Choroid plexus epithelial cell (primary cell): ENCODE measurements around the gene NDUFA13.

Experiments
- DNase-seq: peaks from one replicate; pipeline ENCODE4 v3.0.0-alpha.2; 2010; ENCODE audit warnings: low read depth
- H3K4me3 ChIP-seq: 2 replicates; pipeline ENCODE4 v1.5.1; 2011; ENCODE audit warnings: low read depth, mild to moderate bottlenecking, control low read depth, low read length, moderate library complexity
- TF ChIP-seq, protein P1 (sequence below): conservative IDR thresholded peaks from 2 replicates; pipeline ENCODE4 v1.5.1; 2011; ENCODE audit warnings: low read depth, mild to moderate bottlenecking, control low read depth, inconsistent platforms, low read length, moderate library complexity

The NDUFA13 gene

DNA sequence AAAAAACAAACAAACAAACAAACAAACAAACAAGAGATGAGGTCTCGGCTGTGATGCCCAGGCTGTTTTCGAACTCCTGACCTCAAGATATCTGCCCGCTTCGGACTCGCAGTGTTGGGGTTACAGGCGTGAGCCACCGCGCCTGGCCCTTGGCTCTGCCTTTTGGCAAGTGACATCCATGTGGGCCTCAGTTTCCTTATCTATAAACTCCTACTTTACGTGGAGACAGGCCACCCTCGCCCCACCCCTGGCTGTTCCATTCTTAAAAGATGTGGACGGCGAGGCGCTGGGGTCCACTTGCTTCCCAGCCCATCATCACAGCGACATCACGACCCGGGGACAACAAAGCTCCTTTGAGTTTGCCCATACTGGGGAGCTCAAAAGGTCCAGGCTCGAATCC, 2.3 kb upstream of the NDUFA13 start:
- DNase-seq, result no peak
- TF ChIP-seq, protein P1, sequence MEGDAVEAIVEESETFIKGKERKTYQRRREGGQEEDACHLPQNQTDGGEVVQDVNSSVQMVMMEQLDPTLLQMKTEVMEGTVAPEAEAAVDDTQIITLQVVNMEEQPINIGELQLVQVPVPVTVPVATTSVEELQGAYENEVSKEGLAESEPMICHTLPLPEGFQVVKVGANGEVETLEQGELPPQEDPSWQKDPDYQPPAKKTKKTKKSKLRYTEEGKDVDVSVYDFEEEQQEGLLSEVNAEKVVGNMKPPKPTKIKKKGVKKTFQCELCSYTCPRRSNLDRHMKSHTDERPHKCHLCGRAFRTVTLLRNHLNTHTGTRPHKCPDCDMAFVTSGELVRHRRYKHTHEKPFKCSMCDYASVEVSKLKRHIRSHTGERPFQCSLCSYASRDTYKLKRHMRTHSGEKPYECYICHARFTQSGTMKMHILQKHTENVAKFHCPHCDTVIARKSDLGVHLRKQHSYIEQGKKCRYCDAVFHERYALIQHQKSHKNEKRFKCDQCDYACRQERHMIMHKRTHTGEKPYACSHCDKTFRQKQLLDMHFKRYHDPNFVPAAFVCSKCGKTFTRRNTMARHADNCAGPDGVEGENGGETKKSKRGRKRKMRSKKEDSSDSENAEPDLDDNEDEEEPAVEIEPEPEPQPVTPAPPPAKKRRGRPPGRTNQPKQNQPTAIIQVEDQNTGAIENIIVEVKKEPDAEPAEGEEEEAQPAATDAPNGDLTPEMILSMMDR, result no peak
- H3K4me3 ChIP-seq, result no peak overlapping the region

- DNase-seq, result peak; percentile 75
- TF ChIP-seq, protein P1, result no peak
- H3K4me3 ChIP-seq, result peak overlapping the region; percentile 42
Measured at GRCh38 chr19:19514215-19514657, 1.8 kb upstream of the NDUFA13 start.

GRCh38 chr19:19514881-19515641, 964 bp upstream of the NDUFA13 start, which contains the start of gene TSSK6:
TSSK6 (minus strand) TSS chr19:19515548; CDS start chr19:19515427, 121 bp downstream.
- TF ChIP-seq, protein P1, result no peak
- DNase-seq, result no peak
- H3K4me3 ChIP-seq, result peak within 1 kb of the TSS; percentile 64

GRCh38 chr19:19517235-19517619, 1.2 kb downstream of the NDUFA13 start:
- H3K4me3 ChIP-seq, result peak overlapping the region; percentile 64
- TF ChIP-seq, protein P1, result no peak
- DNase-seq, result no peak

DNA sequence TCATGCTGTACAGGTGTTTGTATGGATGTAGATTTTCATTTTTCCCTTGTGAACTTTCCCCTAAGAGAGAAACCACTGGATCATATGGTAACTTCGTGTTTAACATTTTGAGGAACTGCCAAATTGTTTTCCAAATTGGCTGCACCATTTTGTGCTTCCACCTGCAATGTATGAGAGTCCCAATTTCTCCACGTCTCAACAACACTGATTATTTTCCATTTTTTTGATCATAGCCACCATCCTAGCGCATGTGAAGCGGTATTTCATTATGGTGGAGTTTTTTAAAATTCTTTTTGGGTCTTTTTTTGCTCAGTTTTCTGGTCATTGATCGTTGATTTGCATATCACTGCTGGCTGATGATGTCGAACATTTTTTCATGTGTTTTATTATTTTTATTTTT, 5.0 kb downstream of the NDUFA13 start:
- TF ChIP-seq, protein P1, result no peak
- no peak overlapping the region for H3K4me3 ChIP-seq
- DNase-seq, result no peak

GRCh38 chr19:19523177-19523576, 7.2 kb downstream of the NDUFA13 start:
- H3K4me3 ChIP-seq, result no peak overlapping the region
- DNase-seq, result no peak
- TF ChIP-seq, protein P1, result no peak

GRCh38 chr19:19524053-19524452, 8.0 kb downstream of the NDUFA13 start:
- H3K4me3 ChIP-seq, result no peak overlapping the region
- no peak for DNase-seq
- TF ChIP-seq, protein P1, result no peak
